GM10847 (cell line): ENCODE data around the gene CDHR1.

Experiments
- POLR2A ChIP-seq: IDR thresholded peaks from 2 replicates; pipeline ENCODE4 v1.6.1; 2011; ENCODE audit not compliant: insufficient read length; ENCODE audit errors: extremely low read depth

CDHR1 gene

DNA sequence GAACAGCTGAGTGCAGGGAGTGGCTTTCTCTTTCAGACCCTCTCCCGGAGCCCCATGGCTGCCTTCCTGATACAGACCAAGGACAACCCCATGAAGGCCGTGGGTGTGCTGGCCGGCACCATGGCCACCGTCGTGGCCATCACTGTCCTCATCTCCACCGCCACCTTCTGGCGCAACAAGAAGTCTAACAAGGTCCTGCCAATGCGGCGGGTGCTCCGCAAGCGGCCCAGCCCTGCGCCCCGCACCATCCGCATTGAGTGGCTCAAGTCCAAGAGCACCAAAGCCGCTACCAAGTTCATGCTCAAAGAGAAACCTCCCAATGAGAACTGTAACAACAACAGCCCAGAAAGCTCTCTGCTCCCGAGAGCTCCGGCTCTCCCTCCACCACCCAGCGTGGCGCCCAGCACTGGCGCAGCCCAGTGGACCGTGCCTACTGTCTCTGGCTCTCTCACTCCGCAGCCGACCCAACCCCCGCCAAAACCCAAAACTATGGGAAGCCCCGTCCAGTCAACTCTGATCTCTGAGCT, 19.8 kb downstream of the CDHR1 start:
- no peak for TF ChIP-seq POLR2A

DNA sequence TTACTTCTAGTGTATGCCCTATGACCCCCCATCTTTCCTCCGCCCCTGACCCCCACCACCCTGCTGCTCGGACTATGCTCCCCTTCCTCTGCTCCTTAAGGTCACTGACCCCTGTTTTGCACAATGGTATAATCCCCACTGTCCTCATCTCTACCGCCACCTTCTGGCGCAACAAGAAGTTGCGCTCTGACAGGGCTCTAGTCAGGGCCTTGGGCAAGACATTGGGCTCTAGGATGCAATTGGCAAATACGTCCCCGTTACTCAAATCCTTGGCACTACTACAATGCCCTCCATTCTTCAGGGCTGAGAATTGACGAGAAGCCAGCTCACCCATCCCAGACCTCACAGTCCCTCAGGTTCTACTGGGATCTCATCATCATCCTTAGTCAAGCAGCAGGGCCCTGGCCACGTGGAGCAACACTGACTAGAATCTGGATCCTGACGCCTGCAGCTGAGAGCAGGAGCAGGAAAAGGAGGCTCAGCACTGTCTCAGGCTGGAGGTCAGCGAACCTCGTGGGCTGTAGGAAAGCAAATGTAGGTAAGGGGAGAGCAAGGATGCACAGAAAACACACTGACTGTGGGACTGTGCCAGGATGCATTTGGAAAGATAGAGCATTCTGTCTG, 20.4 kb downstream of the CDHR1 start:
- TF ChIP-seq POLR2A = no peak

DNA sequence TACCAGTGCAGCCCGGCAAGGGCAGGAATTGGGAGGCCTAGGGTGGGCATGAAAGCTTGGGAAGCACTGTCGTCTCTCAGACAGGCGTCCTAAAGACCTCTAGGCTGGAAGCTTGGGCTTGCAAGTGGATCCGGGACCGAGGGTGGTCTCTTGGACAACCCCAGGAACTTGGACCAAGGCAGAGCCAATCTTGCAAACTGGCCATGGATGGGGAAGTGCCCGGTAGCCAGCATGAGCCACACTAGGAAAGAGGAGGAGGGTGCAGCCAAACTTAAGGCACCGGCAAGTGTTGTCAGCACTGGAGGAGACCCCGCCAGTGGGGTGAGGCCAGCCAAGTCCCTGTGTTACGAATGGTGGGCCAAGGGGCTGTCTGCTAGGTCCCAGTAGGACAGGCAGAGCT, 22.5 kb downstream of the CDHR1 start:
- no peak for TF ChIP-seq POLR2A

DNA sequence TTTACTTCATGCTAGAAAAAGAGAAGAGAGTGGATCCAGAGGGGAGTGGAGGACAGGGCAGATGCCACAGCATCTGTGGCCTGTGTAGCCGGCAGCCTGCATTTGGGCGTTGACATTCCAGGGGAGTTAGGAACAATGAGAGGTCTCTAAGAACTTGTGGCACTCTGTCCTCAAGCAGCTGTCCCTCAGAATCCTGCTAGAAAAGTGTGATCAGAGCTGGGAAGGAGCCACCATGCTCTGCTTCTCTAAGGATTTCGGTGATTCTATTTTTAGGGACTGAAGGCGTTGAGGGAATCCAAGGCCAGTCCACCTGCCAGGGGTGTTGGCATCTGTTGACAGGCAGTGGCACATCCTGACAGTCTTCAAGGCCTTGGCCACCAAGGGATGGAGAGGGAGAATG, 23.4 kb downstream of the CDHR1 start:
- no peak for TF ChIP-seq POLR2A

DNA sequence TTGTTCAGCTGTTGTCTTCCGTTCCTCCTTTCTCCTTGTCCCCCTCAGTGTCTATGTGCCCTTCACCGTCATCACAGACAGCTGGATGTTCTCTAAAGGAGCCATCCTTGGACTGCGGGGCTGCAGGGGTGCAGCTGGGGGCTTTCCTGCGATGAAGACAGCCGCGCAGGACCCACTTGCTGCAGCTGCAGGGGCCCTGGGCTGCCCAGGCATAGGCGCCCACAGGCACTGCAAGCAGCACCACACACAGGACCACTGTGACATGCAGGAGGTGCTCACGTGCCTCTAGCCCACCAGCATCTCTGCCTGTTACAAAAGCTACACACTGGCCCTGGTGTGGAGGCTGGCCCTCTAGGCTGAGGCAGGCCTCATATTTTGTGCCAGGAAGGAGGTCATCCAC, 27.6 kb downstream of the CDHR1 start:
- TF ChIP-seq POLR2A = no peak

DNA sequence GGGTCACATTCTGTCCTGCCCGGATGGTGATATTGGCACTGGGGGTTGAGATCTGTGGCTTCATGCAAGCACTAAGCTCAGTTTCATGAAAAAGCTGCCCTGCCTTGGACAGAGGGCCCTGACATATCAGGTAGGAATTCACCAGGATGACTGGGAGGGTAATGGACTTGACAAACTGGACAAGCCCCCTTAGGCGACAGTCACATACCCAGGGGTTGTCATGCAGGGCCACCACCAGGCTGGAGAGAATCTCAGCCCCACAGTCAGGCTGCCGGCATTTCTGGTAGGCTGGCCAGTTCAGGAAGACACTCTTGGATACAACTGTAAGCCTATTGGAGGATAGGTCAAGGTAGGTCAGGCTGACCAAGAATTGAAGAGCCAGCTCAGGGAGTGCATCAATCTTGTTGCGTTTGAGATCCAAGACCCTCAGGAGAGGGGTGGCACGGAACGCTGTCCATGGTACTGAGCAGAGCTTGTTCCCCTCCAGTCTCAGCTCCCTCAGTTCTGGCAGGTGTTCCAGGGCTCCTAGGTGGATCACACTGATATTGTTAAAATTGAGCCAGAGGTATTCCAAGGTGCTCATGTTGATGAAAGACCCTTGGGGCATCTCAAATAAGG, 30.2 kb downstream of the CDHR1 start:
- no peak for TF ChIP-seq POLR2A

DNA sequence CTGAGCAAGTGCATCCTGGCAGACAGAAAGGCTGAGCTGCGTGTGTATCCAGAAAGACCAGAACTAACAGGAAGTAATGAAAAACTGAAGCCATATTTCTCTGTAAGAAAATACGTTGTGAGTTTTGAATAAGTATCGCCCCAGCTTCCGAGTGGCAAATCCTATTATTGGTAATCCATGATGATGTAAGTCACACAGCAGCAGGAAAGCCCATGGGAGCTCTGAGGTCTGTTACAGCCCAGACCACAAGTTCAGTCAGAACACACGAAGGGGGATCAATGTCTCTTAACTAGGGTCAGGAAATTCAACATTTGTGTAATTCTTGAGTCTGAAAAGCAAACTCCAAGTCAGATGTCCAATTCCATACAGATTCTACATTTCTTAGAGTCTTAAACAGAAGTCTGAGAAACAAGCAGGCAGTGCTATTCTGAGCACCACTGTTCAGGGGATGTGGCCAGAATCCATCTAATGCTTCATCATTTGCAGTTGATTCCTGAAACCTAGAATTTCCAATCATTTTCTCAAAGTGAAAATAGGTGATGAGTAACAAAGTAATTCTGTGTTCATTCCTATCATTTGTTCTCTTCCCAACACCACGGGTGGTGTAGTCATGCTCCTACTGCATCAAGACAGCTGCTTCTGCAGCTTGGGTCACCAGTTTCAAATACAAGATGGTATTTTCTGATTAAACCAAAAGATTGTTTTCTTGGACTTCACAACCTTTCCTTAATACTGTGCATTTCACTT, 31.3 kb downstream of the CDHR1 start, which contains the start of gene LRIT2:
TSS of gene LRIT2 (minus strand) at position 118 of the 747 bp plus-strand sequence. CDS start at position 94, 24 bp downstream.
- no peak for TF ChIP-seq POLR2A

DNA sequence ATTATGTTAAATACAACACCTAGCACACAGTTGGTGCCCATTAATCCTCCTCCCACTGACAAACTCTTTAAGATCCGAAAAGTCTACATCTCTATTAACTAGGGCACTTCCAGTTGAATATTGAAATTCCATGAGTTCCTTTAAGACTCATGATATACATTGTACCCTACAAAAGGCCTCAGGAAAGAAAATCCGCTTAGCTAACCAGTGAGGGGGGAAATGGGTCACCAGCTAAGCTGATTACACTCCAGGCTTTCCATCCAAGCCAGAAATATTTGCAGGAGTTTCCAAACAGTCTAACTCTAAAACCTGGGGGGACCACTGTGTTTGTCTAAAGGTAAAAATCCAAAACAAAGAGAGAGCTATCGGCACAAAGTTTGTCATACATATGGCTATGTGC, 32.3 kb downstream of the CDHR1 start:
- TF ChIP-seq POLR2A = no peak

DNA sequence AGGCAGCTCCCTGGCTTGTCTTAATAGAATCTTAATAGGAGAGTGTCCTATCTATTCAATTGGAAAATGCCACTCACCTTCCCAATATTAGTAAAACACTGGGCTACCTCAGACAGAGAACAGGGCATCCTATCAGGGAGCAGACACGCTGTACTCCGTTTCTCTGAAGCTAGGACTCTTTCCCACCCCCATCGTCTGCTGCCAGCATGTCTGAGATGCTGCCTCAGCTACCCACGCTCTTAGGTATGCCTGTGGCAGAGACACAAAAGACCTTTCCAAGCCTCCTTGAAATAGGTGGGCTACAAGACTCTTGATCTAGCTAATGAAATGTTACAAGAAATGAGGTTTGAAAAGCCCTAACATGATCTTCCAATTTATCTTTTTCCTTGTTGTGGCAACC, 33.5 kb downstream of the CDHR1 start:
- TF ChIP-seq POLR2A = no peak

DNA sequence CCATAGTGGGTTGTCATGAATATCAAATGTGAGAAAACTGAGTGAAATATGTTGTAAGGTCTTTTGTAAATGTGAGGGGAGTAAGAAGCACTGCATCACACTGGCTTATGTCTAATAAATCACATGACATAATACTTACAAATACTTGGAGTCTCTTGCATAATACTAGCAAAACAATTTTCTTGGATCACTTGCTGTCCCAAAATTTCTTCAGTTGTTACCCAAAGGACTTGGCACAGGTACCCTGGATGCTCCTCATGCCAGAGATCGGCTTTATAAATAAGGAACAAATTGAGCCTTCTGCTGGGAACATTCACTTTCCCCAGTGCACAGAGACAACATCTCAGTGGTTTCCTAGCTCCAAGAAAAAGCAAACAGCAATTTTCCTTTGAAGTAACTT, 36.0 kb downstream of the CDHR1 start:
- TF ChIP-seq POLR2A = no peak

DNA sequence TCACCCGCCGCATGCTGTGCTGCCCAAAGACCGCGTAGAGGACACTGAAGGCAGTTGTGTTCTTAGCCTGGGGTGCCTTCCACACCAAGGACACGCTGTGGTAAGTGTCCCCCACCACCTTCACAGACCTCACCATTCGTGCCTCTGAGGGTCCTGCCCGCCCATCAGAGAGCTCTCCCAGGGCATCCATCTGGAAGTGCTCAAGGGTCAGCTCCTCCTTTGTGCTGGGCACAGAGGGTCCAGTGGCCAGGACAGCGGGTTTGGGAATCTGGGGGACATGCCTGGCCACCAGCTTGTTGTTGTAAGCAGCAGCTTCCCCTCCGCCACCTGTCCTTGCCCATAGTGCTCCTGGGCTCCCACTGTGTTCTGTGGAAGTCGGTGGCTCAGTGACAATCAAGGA, 38.0 kb downstream of the CDHR1 start:
- no peak for TF ChIP-seq POLR2A

DNA sequence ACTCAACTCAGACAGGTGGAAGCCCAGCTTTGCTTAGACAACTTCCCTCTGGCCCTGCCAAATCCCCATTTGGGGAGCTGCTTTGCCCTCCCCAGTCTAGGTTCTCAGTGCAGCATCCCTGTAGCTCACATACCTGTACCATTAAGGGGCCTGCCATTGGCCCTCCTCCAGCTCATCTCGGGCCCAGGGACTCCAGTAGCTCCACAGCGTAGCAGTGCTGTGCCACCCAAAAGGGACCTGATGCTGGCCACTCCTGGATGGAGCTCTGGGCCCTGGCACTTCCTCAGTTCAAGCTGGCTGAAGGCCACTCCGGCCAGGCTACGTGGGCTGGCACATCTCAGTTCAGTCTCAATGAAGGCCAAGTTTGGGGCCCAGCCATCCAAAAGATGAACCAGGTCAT, 39.6 kb downstream of the CDHR1 start:
- no peak for TF ChIP-seq POLR2A

DNA sequence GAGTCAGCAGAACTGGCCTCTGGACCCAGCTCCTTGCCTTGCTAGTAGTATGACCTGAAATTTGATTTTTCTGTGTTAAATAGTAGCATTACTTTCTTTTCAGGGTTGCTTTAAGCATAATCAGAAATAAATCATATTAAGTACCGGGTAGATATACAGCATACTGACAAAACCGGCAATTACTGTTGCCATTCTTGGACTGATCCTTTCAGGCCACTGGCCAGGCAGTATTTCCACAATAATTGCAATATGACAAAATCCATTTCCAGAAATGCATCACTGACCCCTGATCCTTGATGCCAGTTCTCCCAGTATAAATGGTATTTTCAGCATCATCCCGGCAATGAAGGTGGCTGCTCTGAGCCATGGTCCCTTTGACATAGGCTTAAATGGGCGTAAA, 40.1 kb downstream of the CDHR1 start:
- no peak for TF ChIP-seq POLR2A

DNA sequence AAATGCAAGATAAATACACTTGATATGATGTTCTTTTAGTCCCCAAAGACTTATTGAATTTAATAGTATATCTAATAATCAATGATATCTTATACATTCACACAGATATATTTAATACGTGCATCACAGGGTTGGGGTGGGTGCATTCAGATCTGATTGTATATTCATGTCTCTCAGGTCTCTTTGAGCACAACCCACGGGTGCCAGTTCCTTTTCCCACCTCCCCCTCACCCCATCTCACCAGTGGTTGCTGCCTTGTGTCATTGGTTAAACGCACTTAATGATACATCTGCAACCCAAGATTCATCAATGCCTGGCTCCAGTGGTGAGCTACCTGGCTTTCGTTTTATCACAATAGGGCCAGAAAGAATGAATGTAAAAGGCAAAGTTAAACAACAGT, 40.8 kb downstream of the CDHR1 start:
- TF ChIP-seq POLR2A = no peak

DNA sequence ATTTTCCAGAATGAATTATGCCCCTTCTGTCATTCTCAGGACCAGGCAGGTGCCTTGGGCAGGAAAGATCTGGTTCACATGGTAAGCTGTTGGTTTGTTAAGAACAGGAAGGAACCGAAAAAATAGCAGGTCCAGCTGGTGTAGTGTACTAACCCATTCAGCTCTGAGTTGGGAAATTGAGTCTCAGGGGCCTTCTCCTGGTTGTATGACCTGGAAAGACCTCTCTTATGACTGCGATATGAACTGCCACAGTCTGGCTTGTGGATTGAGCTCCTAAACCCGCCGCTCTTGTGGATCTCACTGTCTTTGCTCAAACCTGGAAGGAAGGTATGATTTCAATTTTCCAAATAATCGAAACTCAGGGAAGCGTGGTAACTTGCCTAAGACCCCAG, 42.5 kb downstream of the CDHR1 start:
- no peak for TF ChIP-seq POLR2A
